HG03025 (cell line): Measurements from ENCODE around the gene MAN1B1.

Experiments
- ATAC-seq: cut with Tn5 transposase; IDR thresholded peaks from one replicate; pipeline ENCODE4 v1.9.1; 2021; ENCODE audit warnings: mild to moderate bottlenecking, moderate library complexity; ENCODE audit not compliant: unreplicated experiment, low FRiP score

The MAN1B1 gene

GRCh38 chr9:137067860-137068538 lies 18.8 kb upstream of the MAN1B1 start:
- no peak for ATAC-seq

DNA sequence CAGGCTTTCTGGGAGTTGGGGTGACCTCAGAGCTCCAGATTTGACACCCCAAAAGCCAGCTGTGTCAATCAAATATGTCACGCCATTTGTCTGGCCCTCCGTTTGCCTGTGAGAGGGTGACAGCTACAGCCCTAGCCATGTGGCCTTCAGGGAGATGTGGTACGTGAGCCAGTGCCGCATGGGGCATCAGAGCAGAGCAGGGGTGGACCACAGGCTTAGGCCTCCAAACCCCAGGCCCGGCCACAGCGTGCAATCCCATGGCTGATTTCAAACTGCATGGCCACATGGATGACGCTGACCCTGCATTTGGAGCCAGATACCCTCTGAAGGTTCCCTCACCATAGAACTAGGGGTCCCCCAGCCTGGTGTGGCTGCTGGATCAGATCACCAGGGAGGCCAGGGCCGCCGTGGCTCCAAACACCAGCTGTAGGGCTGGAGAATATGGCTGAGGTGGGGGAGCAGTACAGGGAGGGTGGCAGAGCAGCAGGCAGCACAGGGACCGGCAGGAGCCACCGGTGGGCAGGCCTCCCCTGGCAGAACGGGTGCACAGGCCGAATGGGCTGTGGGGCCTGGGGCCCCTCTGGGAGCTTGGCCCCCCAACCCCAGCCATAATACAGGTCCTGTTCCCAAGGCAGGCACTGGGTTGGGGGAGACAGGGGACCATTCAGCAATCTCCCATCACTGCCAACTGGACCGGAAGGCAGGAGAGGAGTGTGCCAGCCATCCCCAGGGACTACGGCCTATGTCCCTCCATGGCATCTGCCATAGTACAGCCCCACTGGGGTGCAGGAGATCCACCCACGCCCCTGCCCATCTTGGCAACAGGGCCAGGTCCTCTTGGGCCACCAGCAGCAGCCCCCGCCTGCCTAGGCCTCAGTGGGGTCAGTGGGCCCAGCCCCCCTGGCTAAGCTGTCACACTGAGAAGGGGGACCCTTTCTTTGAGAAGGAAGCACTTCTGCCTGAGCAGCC lies 18.0 kb upstream of the MAN1B1 start:
- ATAC-seq = no peak

- no peak for ATAC-seq
Observed at GRCh38 chr9:137069508-137070091, 17.2 kb upstream of the MAN1B1 start.

GRCh38 chr9:137070201-137070905 lies 16.4 kb upstream of the MAN1B1 start, which contains the start of gene SAPCD2:
Gene SAPCD2 (minus strand): TSS chr9:137070557. CDS start chr9:137070460, 97 bp downstream.
- peak; percentile 50 for ATAC-seq

DNA sequence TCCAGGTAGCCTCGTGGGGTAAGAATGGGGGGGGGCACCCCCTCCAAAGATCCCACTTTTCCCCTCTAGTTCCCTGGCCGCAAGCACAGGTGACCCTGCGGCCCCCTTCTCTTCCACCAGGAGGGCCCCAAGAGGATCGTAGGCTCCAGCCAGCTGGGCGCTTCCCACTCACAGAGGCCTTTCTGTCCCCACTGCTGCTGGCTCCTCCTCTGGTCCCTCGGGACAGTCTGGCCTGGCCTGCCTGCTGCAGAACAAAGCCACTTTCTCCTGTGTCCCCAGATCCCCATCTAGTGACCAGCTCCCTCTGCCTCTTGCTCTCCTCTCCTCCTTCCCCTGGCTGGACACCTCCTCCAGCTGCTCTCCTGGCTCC lies 15.9 kb upstream of the MAN1B1 start:
- ATAC-seq = no peak

DNA sequence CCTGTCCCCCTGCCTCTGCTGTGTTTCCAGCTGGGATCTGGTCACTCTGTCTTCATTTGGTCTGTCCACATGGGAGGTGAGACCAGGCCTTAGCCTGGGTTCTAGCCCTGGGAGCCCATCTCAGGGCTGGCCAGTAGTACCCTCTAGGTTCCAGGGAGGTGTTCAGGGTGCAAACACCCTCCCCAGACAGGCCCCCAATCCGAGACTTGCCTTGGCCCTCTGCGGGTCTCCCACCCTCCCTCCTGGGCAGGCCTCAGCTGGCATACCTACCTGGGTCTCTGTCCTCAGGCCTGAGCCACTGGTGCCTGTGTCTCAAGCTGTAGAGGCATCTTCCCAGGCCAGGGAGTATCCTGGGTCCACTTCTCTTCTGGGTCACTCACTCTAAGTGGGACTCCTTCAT lies 15.5 kb upstream of the MAN1B1 start:
- ATAC-seq = no peak

DNA sequence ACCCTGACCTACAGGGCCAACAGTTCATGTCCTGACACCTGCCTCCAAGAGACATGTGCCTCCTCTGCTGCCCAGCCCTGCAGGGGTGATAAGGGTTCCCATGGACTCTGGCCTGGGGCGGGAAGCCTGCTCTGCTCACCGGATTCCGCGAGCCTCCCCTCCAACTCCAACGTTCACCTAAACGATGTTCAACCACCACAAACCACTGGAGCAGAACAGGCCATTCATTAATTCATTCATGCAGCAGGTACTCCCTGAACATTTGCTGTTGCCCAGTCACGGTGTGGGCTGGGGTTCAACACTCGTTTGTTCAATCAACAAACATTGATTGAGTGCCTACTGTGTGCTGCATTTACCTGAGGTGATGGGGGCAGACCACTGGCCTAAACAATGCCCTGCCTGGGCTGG lies 12.8 kb upstream of the MAN1B1 start:
- no peak for ATAC-seq

- ATAC-seq = no peak
Observed at GRCh38 chr9:137074657-137075274, 12.0 kb upstream of the MAN1B1 start.

DNA sequence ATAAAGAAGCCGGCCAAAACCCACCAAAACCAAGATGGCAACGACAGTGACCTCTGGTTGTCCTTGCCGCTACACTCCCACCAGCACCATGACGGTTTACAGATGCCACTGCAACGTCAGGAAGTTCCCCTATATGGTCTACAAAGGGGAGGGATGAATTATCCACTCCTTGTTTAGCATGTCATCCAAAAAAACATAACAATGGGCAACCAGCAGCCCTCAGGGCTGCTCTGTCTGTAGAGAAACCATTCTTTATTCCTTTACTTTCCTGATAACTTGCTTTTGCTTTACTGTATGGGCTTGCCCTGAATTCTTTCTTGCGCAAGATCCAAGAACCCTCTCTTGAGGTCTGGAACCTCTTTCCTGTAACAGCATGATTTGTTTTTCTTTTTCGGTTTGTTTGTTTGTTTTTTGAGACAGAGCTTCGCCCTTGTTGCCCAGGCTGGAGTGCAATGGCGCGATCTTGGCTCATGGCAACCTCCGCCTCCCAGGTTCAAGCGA lies 11.5 kb upstream of the MAN1B1 start:
- ATAC-seq = no peak

DNA sequence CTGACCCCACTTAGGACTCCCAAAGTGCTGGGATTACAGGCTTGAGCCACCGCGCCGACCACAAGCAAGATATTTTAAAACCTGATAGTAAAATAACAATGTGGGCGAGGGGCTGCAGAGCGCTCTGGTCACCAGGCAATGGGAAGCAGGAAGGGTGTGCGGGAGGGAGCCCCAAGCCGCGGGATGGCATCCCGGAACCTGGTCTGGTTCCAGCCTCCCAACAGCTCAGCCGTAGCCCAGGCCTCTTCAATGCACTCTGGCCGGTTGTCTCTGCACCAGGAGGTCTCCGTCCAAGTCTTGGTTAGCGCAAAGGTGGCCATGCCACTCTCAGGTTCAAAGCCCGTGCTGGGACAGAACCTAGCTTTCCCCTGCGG lies 10.2 kb upstream of the MAN1B1 start:
- no peak for ATAC-seq

DNA sequence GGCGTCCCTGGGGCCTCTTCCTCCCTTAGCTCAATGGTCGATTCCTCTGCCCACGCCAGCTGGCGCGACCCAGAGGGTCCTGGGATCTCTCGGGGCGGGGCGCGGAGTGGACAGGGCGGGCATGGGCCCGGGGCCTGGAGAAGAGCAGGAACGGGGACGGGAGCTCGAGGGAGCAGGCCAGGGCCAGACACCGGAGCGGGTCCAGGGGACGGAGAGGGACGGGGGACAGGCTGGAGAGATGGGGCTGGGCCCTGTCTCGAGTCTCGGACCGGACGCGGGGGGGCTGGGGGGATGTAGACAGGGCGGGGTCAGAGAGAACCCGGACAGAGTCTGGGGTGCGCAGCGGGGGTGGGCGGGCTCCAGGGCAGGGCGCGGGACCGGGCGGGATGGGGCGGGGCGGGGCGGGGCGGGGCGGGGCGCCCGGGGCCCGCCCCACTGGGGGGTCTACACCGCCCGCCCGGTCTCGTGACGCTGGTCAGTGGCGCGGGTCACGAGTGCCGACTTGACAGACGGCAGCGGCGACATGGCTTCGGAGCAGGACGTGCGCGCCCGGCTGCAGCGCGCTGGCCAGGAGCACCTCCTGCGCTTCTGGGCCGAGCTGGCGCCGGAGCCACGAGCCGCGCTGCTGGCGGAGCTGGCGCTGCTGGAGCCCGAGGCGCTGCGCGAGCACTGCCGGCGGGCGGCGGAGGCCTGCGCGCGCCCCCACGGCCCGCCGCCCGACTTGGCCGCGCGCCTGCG lies 9.6 kb upstream of the MAN1B1 start, which contains the start of gene UAP1L1:
UAP1L1 (plus strand) TSS at position 508 of the 738 bp plus-strand sequence; CDS start at position 524, 16 bp downstream.
- ATAC-seq = peak; percentile 41

DNA sequence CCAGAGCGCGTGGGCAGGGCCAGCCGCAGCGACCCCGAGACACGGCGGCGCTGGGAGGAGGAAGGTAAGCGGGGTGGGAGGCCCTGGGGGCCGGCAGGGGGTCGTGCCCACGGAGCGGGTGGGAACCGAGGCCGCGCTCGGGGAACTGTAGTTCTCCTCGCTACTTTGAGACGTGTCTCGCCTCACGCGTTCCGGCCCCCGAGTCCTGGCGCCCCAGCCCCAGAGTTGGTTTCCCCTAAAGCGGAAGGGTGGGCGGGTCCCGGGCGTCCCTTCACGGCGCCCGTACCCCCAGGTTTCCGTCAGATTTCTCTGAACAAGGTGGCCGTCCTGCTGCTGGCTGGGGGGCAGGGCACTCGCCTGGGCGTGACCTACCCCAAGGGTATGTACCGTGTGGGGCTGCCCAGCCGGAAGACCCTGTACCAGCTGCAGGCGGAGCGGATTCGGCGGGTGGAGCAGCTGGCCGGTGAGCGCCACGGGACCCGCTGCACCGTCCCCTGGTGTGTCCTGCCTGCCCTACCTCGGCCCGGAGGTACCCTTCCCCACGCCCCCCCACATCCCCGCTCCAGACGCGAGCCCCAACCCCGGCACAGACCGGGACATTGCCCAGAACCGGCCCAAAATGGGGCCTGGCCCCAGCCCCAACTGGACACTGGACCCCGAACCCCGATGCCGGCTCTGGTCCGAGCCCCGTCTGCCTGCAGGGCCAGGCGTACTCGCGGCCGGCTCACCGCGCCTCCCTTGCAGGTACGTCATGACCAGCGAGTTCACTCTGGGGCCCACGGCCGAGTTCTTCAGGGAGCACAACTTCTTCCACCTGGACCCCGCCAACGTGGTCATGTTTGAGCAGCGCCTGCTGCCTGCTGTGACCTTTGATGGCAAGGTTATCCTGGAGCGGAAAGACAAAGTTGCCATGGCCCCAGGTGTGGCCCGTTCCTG lies 8.8 kb upstream of the MAN1B1 start:
- peak; percentile 12 for ATAC-seq

DNA sequence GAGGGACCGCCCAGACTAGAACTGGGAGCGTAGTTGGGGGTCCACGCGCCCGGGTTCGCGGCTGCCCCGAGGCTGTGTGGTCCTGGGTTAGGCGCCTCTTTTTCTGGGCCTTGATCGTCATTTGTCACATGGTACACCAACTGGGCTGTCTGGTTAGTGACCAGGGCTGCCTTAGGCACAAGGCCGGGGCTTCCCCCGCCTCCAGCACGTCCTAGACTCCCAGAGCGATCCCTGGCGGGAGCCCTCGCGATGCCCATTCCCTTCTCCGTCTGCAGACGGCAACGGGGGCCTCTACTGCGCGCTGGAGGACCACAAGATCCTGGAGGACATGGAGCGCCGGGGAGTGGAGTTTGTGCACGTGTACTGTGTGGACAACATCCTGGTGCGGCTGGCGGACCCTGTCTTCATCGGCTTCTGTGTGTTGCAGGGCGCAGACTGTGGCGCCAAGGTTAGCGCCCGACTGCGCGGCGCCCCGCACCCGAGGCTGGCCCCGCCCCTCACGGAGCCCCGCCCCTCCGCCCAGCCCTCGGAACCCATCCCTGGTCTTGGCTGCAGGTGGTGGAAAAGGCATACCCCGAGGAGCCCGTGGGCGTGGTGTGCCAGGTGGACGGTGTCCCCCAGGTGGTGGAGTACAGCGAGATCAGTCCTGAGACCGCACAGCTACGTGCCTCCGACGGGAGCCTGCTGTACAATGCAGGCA lies 7.9 kb upstream of the MAN1B1 start:
- no peak for ATAC-seq

DNA sequence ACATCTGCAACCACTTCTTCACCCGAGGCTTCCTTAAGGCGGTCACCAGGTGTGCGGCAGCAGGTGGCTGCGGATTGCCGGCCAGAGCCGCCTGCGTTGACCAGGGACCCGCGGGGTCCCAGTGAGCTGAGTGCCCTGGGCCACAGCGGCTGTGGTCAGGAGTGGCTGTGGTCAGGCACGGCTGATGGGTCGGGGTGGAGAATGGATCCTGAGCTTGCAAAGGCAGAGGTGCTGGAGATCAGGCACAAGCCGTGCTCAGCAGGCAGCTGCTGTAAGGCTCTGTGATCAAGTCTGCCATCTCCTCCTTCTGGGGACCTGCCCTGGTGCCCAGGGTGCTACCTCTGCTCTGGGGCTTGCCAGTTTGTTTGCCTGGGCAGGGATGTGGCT lies 7.4 kb upstream of the MAN1B1 start:
- ATAC-seq = no peak

GRCh38 chr9:137080260-137081122 lies 6.3 kb upstream of the MAN1B1 start:
- no peak for ATAC-seq

- no peak for ATAC-seq
Observed at GRCh38 chr9:137082222-137082924, 4.4 kb upstream of the MAN1B1 start.
